ENCODE results near the gene TRNP1. TPM values are rescaled to one million over a fixed set of nuclear protein-coding genes. Genes with fewer than 3 reads are reported as not detected.

Gene TRNP1
- total and polyA plus RNA-seq, 3 donors from 2014 or later = 4.3 to 7.7 (median 5.7) TPM

- Histone ChIP-seq H3K4me1 (peaks cover 32% of the 10 kb centered on the region), H3K27me3 (no peaks in the 10 kb centered on the region), H3K4me3 (no peak overlapping the region), H3K36me3 (ENCODE audit: low read depth, missing control alignments) (no peaks in the 10 kb centered on the region), H3K27ac (peak overlapping the region in 1 of 2 donors; percentile 61), H3K9me3 (no peaks in the 10 kb centered on the region)
- no peak for DNase-seq
- WGBS, 2 donors = 81 to 84% methylated on average over 9 of the region's 9 CpGs
- intact Hi-C loops (cut with DNase I; ENCODE audit: low total_unique reads) = no loop called here
- TF ChIP-seq POLR2A (IDR thresholded peaks at IDR 0.05) (no peak), CTCF (IDR thresholded peaks at IDR 0.05) (no peak)
These were observed 6.8 kb downstream of the TRNP1 start for GRCh38 chr1:27000090-27000816.

- no peak overlapping the region for H3K27ac ChIP-seq
- H3K9me3 ChIP-seq = no peaks in the 10 kb centered on the region
- H3K27me3 ChIP-seq = no peaks in the 10 kb centered on the region
- no peak for DNase-seq
- no peak overlapping the region for H3K4me3 ChIP-seq
- TF ChIP-seq POLR2A (IDR thresholded peaks at IDR 0.05) (no peak), CTCF (IDR thresholded peaks at IDR 0.05) (no peak)
- peaks cover 30% of the 10 kb centered on the region for H3K4me1 ChIP-seq
- H3K36me3 ChIP-seq (ENCODE audit: low read depth, missing control alignments) = no peaks in the 10 kb centered on the region
- 87 to 91% methylated on average over 8 of the region's 8 CpGs for WGBS, 2 donors
- intact Hi-C loops (cut with DNase I; ENCODE audit: low total_unique reads) = no loop called here
These were observed 7.4 kb downstream of the TRNP1 start for GRCh38 chr1:27000817-27001460.

- no peak overlapping the region for H3K27ac ChIP-seq
- intact Hi-C loops (cut with DNase I; ENCODE audit: low total_unique reads) = no loop called here
- no peaks in the 10 kb centered on the region for H3K9me3 ChIP-seq
- no peak overlapping the region for H3K4me3 ChIP-seq
- WGBS, 2 donors = 62 to 65% methylated on average over 8 to 13 of the region's 13 CpGs
- H3K27me3 ChIP-seq = no peaks in the 10 kb centered on the region
- H3K36me3 ChIP-seq (ENCODE audit: low read depth, missing control alignments) = no peaks in the 10 kb centered on the region
- peaks cover 29% of the 10 kb centered on the region for H3K4me1 ChIP-seq
- DNase-seq = peak; percentile 33
- no peak for TF ChIP-seq CTCF (IDR thresholded peaks at IDR 0.05)
- TF ChIP-seq POLR2A (IDR thresholded peaks at IDR 0.05) = no peak
These were observed 8.3 kb downstream of the TRNP1 start for GRCh38 chr1:27001570-27002360.

DNA sequence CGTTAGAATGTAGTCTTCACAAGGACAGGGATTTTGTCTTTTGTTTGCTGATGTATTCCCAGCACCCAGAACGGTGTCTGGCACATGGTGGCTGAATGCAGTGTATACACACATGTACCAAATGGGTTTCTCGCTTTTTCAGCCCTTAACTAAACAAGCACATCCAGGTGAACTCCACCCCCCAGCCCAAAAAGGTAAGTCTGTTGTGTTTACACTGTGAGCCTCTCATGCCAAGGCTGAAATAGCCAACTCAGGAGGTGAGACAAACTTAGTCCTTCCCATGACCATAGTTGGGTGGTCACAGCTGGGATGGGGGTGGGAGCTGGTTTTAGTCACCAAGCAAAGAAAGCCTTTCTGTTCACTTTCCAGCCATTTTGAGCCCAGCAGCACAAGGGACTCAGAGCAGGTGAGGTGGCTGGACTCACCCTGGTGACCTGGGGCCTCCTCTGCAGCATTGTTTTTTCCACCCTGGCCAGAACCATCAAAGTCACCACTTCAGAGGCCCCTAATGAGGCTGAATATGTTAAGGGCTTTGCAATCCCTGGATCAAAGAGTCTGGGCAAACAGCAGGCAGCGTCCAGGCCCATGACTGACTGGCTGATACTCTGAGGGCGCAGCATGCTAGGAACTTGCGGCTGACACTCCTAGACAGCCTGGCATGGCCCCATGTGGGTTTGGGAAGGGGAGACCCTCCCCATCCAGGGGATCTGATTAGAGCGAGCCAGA lies 10.4 kb downstream of the TRNP1 start:
- DNase-seq = no peak
- WGBS, 2 donors = 95 to 98% methylated on average over 3 to 7 of the region's 7 CpGs
- intact Hi-C loops (cut with DNase I; ENCODE audit: low total_unique reads) = no loop called here
- Histone ChIP-seq H3K4me1 (peaks cover 18% of the 10 kb centered on the region), H3K27me3 (no peaks in the 10 kb centered on the region), H3K9me3 (no peaks in the 10 kb centered on the region), H3K27ac (no peak overlapping the region), H3K36me3 (ENCODE audit: low read depth, missing control alignments) (no peaks in the 10 kb centered on the region), H3K4me3 (no peak overlapping the region)
- no peak for TF ChIP-seq POLR2A (IDR thresholded peaks at IDR 0.05)
- no peak for TF ChIP-seq CTCF (IDR thresholded peaks at IDR 0.05)

Data from testis (tissue), 3 donors.